ENCODE measurements around the gene PARK7. TPM values are rescaled to one million over a fixed set of nuclear protein-coding genes. Genes with fewer than 3 reads are reported as not detected.
"Not testable (repeated sequence)": the region's sequence is repeated elsewhere in the genome, so short reads cannot be mapped to it uniquely, and the experiment has no call there.

PARK7 gene
- total RNA-seq, 8 experiments from 2014 or later: 305 to 482 (median 382) TPM

DNA sequence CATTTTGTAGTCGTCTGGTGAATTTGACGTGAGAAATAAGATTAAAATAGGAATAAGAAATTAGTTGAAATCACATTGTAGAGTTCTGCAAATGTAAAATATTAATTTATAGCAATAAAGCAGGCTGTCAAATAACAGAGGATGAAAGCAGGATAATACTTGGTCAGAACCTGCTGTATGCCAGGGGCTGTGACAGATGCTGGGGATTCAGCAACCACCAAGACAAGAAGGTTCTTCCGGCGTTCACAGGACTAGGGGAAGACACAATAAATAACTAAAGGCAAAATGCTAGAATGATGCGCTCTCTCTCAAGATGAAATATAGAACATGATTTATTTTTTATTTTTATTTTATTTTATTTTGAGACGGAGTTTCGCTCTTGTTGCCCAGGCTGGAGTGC, 6.8 kb upstream of the PARK7 start:
- Histone ChIP-seq H3K4me1 (replicated peaks in 1 of 2) (peaks cover 0 to 3% of the 10 kb centered on the region in 2 donors), H3K27ac (peak overlapping the region; percentile 74 to 84), H3K4me3 (peak overlapping the region; percentile 23 to 43 (median 32))
- in situ Hi-C loops (cut with MboI; ENCODE audit: low pct_unique_long_range_greater_than_20kb in 2 of 9, low sequenced_read_pairs in 9 of 9, unreplicated experiment in 9 of 9): no loop called here
- ATAC-seq (replicated peaks in 6 of 8): no peak
- 51 to 93% (median 84%) methylated on average over 2 to 7 of the region's 7 CpGs for WGBS, 10 experiments

DNA sequence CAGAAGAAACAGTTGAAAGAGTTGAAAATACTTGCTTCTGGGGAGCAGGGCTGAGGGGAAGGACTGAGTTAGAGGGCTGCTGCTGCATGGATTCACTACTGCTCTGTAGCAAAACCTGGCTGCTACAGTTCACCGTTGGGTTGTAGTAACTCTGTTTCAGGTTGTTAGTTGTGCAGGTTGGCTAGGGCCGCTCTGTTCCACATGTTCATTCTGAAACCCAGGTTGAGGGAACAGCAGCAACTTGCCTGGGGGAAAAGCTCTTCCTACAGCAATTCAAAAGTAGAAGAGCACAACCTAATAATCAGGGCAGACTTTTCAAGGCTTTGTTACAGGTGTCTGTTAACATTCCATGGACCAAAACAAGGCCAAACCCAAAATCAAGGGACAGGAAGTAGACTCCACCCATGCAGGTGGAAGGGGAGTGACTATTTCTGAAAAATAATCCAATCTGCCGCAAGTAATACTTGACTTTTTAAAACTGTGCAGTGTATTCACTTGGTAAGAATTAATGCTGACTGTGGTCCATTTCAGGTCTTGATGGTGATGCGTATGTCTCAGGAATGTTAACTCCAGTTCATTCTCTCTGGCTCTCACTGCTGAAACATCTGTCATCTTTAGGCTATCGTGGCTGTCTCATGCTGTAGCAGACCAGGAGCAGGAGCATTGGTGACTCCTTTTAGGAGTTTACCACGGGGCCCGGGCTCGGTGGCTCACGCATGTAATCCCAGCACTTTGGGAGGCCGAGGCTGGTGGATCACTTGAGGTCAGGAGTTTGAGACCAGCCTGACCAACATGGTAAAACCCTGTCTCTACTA, 5.1 kb upstream of the PARK7 start:
- no peak overlapping the region for H3K27ac ChIP-seq
- no peak overlapping the region for H3K4me3 ChIP-seq
- 60 to 94% (median 83%) methylated on average over 1 to 10 of the region's 10 CpGs; no CpG with 5 or more reads in 2 of the 10 experiments for WGBS, 10 experiments
- ATAC-seq (replicated peaks in 6 of 8): no peak
- peaks cover 3 to 5% of the 10 kb centered on the region in 2 donors for H3K4me1 ChIP-seq (replicated peaks in 1 of 2)
- in situ Hi-C loops (cut with MboI; ENCODE audit: low pct_unique_long_range_greater_than_20kb in 2 of 9, low sequenced_read_pairs in 9 of 9, unreplicated experiment in 9 of 9): no loop called here

DNA sequence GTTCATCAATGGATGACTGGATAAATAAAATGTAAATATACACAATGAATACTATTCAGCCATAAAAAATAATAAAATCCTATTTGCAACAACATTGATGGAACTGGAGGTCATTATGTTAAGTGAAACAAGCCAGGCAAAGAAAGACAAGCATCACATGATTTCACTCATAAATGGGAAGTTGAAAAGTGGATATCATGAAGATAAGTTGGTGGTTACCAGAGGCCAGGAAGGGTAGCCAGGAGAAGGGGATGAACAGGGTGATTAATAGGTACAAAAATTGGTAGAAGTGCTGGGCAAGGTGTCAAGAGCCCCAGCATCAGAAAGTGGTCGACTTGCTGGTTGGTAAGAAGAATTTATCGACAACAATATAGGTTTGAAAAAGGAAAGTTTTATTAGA, 1.3 kb upstream of the PARK7 start:
- WGBS, 10 experiments: 78 to 100% (median 93%) methylated on average over 1 to 2 of the region's 2 CpGs; no CpG with 5 or more reads in 1 of the 10 experiments
- no peak overlapping the region for H3K27ac ChIP-seq
- H3K4me3 ChIP-seq: peak overlapping the region in 2 of 5 donors; percentile 72 to 81
- in situ Hi-C loops (cut with MboI; ENCODE audit: low pct_unique_long_range_greater_than_20kb in 2 of 9, low sequenced_read_pairs in 9 of 9, unreplicated experiment in 9 of 9): no loop called here
- peaks cover 5 to 14% of the 10 kb centered on the region in 2 donors for H3K4me1 ChIP-seq (replicated peaks in 1 of 2)
- no peak for ATAC-seq (replicated peaks in 6 of 8)

DNA sequence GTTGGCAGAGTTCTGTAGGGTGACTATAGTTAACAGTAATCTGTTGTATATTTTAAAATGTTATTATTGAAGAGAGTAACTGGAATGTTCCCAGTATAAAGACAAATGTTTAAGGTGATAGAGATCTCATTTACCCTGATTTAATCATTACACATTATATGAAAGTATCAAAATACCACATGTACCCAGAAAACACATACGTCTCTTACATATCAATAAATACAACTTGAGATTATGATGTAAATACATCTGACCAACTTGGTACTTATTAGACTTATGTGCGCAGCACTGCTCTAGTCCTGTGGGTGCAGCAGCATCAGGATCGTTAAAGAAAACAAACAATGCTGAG, 670 bp upstream of the PARK7 start:
- ATAC-seq (replicated peaks in 6 of 8): peak in 1 of 8 experiments; percentile 45
- H3K4me1 ChIP-seq (replicated peaks in 1 of 2): peaks cover 5 to 14% of the 10 kb centered on the region in 2 donors
- 0 to 12% (median 0%) methylated on average over 1 to 3 of the region's 3 CpGs; no CpG with 5 or more reads in 2 of the 10 experiments for WGBS, 10 experiments
- peak overlapping the region; percentile 55 to 81 (median 72) for H3K4me3 ChIP-seq
- in situ Hi-C loops (cut with MboI; ENCODE audit: low pct_unique_long_range_greater_than_20kb in 2 of 9, low sequenced_read_pairs in 9 of 9, unreplicated experiment in 9 of 9): no loop called here
- H3K27ac ChIP-seq: peak overlapping the region; percentile 78 to 81

DNA sequence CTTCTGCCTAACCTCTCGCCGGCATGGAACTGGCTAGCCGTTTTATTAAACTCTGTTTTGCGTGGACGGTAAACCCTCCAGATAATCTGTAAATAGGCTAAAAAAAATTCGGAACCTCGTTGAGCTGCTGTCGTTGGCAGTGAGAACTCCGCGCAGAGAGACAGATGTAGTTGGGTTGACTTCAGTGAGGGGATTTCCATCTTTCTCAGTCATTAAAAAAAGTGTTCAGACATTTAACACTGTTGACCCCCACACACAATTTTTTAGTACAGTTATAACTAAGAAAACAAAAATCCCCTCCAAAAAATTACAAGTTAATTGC, 464 bp downstream of the PARK7 start:
- Histone ChIP-seq H3K4me3 (peak overlapping the region; percentile 65 to 81 (median 72)), H3K4me1 (replicated peaks in 1 of 2) (peaks cover 5 to 14% of the 10 kb centered on the region in 2 donors), H3K27ac (peak overlapping the region; percentile 73 to 84)
- in situ Hi-C loops (cut with MboI; ENCODE audit: low pct_unique_long_range_greater_than_20kb in 2 of 9, low sequenced_read_pairs in 9 of 9, unreplicated experiment in 9 of 9): no loop called here
- WGBS, 10 experiments: 0 to 9% (median 1%) methylated on average over 3 to 10 of the region's 10 CpGs; no CpG with 5 or more reads in 3 of the 10 experiments
- peak in 2 of 8 experiments; percentile 0 to 2 for ATAC-seq (replicated peaks in 6 of 8)

DNA sequence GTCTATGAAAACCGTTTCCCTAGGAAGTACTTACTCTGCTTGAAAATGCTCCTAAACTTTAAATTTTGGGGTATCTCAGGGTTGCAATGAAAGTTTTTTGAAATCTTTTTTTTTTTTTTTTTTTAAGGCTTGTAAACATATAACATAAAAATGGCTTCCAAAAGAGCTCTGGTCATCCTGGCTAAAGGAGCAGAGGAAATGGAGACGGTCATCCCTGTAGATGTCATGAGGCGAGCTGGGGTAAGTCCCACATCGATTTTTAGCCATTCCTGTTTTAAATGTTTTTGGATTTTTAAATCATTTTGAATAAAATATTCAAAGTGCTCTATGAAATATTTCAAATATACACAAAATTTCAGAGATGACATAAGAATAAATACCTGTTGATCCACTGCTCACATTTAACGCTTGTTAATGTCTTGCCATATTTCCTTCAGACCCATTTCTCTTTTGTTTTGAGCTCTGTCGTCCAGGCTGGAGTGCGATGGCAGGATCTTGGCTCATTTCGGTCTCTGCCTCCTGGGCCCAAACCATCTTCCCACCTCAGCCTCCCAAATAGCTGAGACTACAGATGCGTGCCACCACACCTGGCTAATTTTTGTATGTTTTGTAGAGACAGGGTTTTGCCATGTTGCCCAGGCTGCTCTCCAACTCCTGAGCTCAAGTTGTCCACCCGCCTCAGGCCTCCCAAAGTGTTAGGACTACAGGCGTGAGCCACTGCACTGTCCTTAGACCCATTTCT, 1.3 kb downstream of the PARK7 start:
- H3K4me1 ChIP-seq (replicated peaks in 1 of 2): peaks cover 5 to 14% of the 10 kb centered on the region in 2 donors
- peak overlapping the region; percentile 65 to 81 (median 72) for H3K4me3 ChIP-seq
- H3K27ac ChIP-seq: no peak overlapping the region
- ATAC-seq (replicated peaks in 6 of 8): no peak
- WGBS, 10 experiments: 62 to 88% (median 85%) methylated on average over 6 to 11 of the region's 11 CpGs
- in situ Hi-C loops (cut with MboI; ENCODE audit: low pct_unique_long_range_greater_than_20kb in 2 of 9, low sequenced_read_pairs in 9 of 9, unreplicated experiment in 9 of 9): no loop called here

DNA sequence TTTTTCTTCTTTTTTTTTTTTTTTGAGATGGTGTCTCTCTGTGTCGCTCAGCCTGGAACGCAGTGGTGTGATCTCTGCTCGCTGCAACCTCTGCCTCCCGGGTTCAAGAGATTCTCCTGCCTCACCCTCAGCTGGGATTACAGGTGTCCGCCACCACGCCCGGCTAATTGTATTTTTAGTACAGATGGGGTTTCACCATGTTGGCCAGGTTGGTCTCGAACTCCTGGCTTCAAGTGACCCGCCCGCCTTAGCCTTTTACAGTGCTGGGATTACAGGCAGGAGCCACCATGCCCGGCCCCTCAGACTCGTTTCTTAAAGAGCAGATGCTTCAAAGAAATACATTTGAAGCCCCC, 1.8 kb downstream of the PARK7 start:
- H3K4me3 ChIP-seq; H3K27ac ChIP-seq; ATAC-seq (replicated peaks in 6 of 8); in situ Hi-C loops (cut with MboI; ENCODE audit: low pct_unique_long_range_greater_than_20kb in 2 of 9, low sequenced_read_pairs in 9 of 9, unreplicated experiment in 9 of 9): not testable (repeated sequence)
- H3K4me1 ChIP-seq (replicated peaks in 1 of 2): peaks cover 5 to 14% of the 10 kb centered on the region in 2 donors
- WGBS, 10 experiments: 96 to 100% (median 100%) methylated on average over 2 to 12 of the region's 12 CpGs; no CpG with 5 or more reads in 2 of the 10 experiments

DNA sequence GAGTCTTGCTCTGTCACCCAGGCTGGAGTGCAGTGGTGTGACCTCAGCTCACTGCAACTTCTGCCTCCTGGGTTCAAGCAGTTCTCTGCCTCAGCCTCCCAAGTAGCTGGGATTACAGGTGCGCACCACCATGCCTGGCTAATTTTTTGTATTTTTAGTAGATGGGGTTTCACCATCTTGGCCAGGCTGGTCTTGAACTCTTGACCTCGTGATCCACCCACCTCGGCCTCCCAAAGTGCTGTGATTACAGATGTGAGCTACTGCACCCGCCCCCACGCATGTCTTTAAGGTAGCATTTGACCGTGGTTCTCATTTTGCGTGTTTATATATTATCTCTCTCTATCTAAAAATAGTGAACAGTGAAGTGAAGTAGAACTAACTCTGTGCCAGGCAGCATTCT, 2.3 kb downstream of the PARK7 start:
- in situ Hi-C loops (cut with MboI; ENCODE audit: low pct_unique_long_range_greater_than_20kb in 2 of 9, low sequenced_read_pairs in 9 of 9, unreplicated experiment in 9 of 9); ATAC-seq (replicated peaks in 6 of 8); H3K27ac ChIP-seq; H3K4me3 ChIP-seq: not testable (repeated sequence)
- H3K4me1 ChIP-seq (replicated peaks in 1 of 2): peaks cover 5 to 14% of the 10 kb centered on the region in 2 donors
- WGBS, 10 experiments: 86 to 100% (median 98%) methylated on average over 1 to 7 of the region's 7 CpGs; no CpG with 5 or more reads in 2 of the 10 experiments

DNA sequence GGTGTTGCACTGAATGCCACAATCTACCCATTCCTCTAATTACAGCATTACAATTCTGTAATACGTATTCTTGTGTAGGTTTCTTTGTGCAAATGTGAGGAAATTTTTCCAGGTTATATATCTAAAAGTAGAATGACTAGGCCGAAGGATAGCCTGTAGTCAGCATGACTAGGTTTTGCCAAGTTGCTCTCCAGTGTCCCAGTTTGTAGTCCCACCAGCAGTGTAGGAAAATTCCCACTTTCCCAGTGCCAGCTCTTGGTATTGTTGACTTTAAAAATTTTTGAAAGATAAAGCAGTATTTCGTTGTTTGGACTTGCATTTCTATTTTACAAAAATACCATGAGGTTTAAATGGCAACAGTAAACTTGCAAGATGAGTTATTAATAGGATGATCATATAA, 3.0 kb downstream of the PARK7 start:
- H3K4me1 ChIP-seq (replicated peaks in 1 of 2): peaks cover 5 to 14% of the 10 kb centered on the region in 2 donors
- no peak overlapping the region for H3K4me3 ChIP-seq
- WGBS, 10 experiments: 93 to 100% (median 97%) methylated on average over 1 to 3 of the region's 3 CpGs; no CpG with 5 or more reads in 1 of the 10 experiments
- ATAC-seq (replicated peaks in 6 of 8): no peak
- in situ Hi-C loops (cut with MboI; ENCODE audit: low pct_unique_long_range_greater_than_20kb in 2 of 9, low sequenced_read_pairs in 9 of 9, unreplicated experiment in 9 of 9): no loop called here
- no peak overlapping the region for H3K27ac ChIP-seq

DNA sequence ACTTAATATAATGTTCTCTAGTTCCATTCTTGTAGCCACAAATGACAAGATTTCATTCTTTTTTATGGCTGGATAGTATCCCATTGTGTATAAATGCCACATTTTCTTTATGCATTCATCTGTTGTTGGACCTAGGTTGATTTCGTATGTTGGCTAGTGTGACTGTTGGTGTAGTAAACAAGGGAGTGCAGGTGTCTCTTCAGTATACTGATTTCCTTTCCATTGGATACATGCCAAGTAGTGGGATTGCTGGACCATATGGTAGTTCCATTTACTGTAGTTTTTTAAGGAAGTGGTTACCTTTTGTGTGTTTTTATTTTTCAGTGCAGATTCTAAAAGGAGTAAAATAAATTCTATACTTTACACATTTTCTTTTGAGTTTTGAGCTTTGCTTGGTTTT, 5.7 kb downstream of the PARK7 start:
- Histone ChIP-seq H3K27ac (no peak overlapping the region), H3K4me1 (replicated peaks in 1 of 2) (peaks cover 5 to 8% of the 10 kb centered on the region in 2 donors), H3K4me3 (no peak overlapping the region)
- in situ Hi-C loops (cut with MboI; ENCODE audit: low pct_unique_long_range_greater_than_20kb in 2 of 9, low sequenced_read_pairs in 9 of 9, unreplicated experiment in 9 of 9): no loop called here
- WGBS, 10 experiments: 60 to 100% (median 95%) methylated on average over 1 of the region's 1 CpG; no CpG with 5 or more reads in 2 of the 10 experiments
- ATAC-seq (replicated peaks in 6 of 8): no peak

DNA sequence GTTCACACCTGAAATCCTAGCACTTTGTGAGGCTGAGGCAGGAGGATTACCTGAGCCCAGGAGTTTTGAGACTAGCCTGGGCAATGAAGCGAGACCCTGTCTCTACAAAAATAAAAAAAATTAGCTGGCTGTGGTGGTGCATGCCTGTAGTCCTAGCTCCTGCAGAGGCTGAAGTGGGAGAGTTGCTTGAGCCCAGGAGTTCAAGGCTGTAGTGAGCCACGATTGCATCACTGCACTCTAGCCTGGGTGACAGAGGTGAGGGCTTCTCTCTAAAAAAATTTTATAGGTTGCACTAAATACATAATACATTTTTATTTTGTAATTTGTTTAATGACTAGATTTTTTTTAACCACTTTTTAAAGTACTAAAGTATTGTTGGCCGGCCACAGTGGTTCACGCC, 6.1 kb downstream of the PARK7 start:
- in situ Hi-C loops (cut with MboI; ENCODE audit: low pct_unique_long_range_greater_than_20kb in 2 of 9, low sequenced_read_pairs in 9 of 9, unreplicated experiment in 9 of 9): no loop called here
- ATAC-seq (replicated peaks in 6 of 8): no peak
- Histone ChIP-seq H3K4me1 (replicated peaks in 1 of 2) (peaks cover under 1 to 4% of the 10 kb centered on the region in 2 donors), H3K27ac (no peak overlapping the region), H3K4me3 (no peak overlapping the region)
- 67 to 100% (median 100%) methylated on average over 1 to 4 of the region's 4 CpGs for WGBS, 10 experiments

DNA sequence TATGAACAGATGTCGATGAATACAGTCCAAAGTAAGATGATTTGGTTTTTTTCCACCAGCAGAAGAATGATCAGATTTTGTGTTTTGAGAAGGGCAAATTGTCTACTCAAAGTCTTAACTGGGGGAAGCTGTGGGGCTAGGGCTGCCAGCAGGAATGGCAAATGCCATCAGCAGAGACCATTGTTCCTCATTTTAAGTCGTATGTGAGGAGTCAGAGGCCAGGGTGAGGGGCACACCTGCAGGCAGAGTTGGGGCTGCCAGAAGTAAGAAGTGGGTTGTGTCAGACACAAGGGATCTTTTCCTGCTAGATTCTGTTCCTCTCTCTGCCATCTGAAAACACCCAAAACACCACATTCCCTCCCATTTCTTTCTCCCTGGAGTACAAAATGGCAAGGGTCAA, 8.7 kb downstream of the PARK7 start:
- peaks cover 0 to 1% of the 10 kb centered on the region in 2 donors for H3K4me1 ChIP-seq (replicated peaks in 1 of 2)
- no peak for ATAC-seq (replicated peaks in 6 of 8)
- in situ Hi-C loops (cut with MboI; ENCODE audit: low pct_unique_long_range_greater_than_20kb in 2 of 9, low sequenced_read_pairs in 9 of 9, unreplicated experiment in 9 of 9): loop anchor here in 1 of 9 experiments (10.0 kb wide), 1 partner anchor 345 kb away; the partner anchor contains the start of gene SLC45A1
- 89 to 100% (median 100%) methylated on average over 1 to 2 of the region's 2 CpGs; no CpG with 5 or more reads in 1 of the 10 experiments for WGBS, 10 experiments
- H3K27ac ChIP-seq: no peak overlapping the region
- H3K4me3 ChIP-seq: no peak overlapping the region

DNA sequence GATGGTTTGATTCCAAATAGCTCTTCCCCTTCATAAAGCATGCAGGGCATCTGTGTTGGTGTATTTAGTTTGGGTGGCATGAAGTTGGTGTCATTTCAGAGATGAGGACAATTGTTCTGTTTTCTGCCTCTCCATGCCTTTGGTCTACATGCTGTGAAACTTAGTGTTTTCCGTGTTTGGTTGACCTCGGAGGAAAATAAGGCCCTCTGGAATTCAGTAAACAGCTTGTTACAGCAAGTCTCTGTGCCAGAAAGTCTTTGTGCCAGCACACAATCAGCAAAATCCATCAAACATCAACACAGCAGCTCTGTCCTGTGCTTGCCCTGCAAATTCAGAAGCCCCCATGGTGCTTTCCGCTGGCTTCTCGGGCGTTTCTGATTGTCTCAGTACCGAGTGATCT, 9.5 kb downstream of the PARK7 start:
- no peak for ATAC-seq (replicated peaks in 6 of 8)
- WGBS, 10 experiments: 82 to 100% (median 95%) methylated on average over 3 to 6 of the region's 6 CpGs; no CpG with 5 or more reads in 2 of the 10 experiments
- Histone ChIP-seq H3K4me3 (no peak overlapping the region), H3K27ac (no peak overlapping the region), H3K4me1 (replicated peaks in 1 of 2) (peaks cover 0 to 4% of the 10 kb centered on the region in 2 donors)
- in situ Hi-C loops (cut with MboI; ENCODE audit: low pct_unique_long_range_greater_than_20kb in 2 of 9, low sequenced_read_pairs in 9 of 9, unreplicated experiment in 9 of 9): loop anchor here in 1 of 9 experiments (10.0 kb wide), 1 partner anchor 344 kb away; the partner anchor contains the start of gene SLC45A1

All from motor neuron (in vitro differentiated cells).